ENCODE data around the gene HES1. TPM values are rescaled to one million over a fixed set of nuclear protein-coding genes. Genes with fewer than 3 reads are reported as not detected.

The HES1 gene
- total RNA-seq, 1 donor from 2014 or later: 5.5 TPM

- DNase-seq (ENCODE audit: low read depth): no peak
Measured at GRCh38 chr3:194165271-194166018, 29.5 kb downstream of the HES1 start.

GRCh38 chr3:194166682-194167479 lies 30.9 kb downstream of the HES1 start:
- DNase-seq (ENCODE audit: low read depth): no peak

GRCh38 chr3:194167480-194168282 lies 31.7 kb downstream of the HES1 start:
- no peak for DNase-seq (ENCODE audit: low read depth)

- DNase-seq (ENCODE audit: low read depth): no peak
Measured at GRCh38 chr3:194168994-194169393, 33.0 kb downstream of the HES1 start.

GRCh38 chr3:194169595-194169994 lies 33.6 kb downstream of the HES1 start:
- no peak for DNase-seq (ENCODE audit: low read depth)

GRCh38 chr3:194170793-194171192 lies 34.8 kb downstream of the HES1 start:
- DNase-seq (ENCODE audit: low read depth): no peak

GRCh38 chr3:194174406-194174805 lies 38.5 kb downstream of the HES1 start:
- DNase-seq (ENCODE audit: low read depth): no peak

- no peak for DNase-seq (ENCODE audit: low read depth)
Measured at GRCh38 chr3:194174980-194175379, 39.0 kb downstream of the HES1 start.

- DNase-seq (ENCODE audit: low read depth): no peak
Measured at GRCh38 chr3:194176274-194176991, 40.5 kb downstream of the HES1 start.

GRCh38 chr3:194177141-194177540 lies 41.2 kb downstream of the HES1 start:
- DNase-seq (ENCODE audit: low read depth): no peak

- DNase-seq (ENCODE audit: low read depth): no peak
Measured at GRCh38 chr3:194178128-194178527, 42.2 kb downstream of the HES1 start.

- no peak for DNase-seq (ENCODE audit: low read depth)
Measured at GRCh38 chr3:194178669-194179068, 42.7 kb downstream of the HES1 start.

GRCh38 chr3:194180570-194180969 lies 44.6 kb downstream of the HES1 start:
- DNase-seq (ENCODE audit: low read depth): no peak

GRCh38 chr3:194181612-194182529 lies 45.9 kb downstream of the HES1 start:
- DNase-seq (ENCODE audit: low read depth): no peak

GRCh38 chr3:194183271-194183670 lies 47.3 kb downstream of the HES1 start:
- DNase-seq (ENCODE audit: low read depth): no peak

GRCh38 chr3:194184265-194184751 lies 48.4 kb downstream of the HES1 start:
- DNase-seq (ENCODE audit: low read depth): no peak

- DNase-seq (ENCODE audit: low read depth): no peak
Measured at GRCh38 chr3:194184801-194185200, 48.9 kb downstream of the HES1 start.

- DNase-seq (ENCODE audit: low read depth): no peak
Measured at GRCh38 chr3:194185221-194185620, 49.3 kb downstream of the HES1 start.

- DNase-seq (ENCODE audit: low read depth): no peak
Measured at GRCh38 chr3:194187233-194187944, 51.4 kb downstream of the HES1 start.

Measured in myocyte (in vitro differentiated cells).